CD4-positive, CD25-positive, alpha-beta regulatory T cell (primary cell): Measurements from ENCODE around the gene GOLGA8K. TPM values are rescaled to one million over a fixed set of nuclear protein-coding genes. Genes with fewer than 3 reads are reported as not detected.
"Not testable (repeated sequence)": the region's sequence is repeated elsewhere in the genome, so short reads cannot be mapped to it uniquely, and the experiment has no call there.

Experiments used
- ATAC-seq, 2 donors: fragments of 150-1000 bp; cut with Tn5 transposase; one replicate each; pipeline ENCODE4 v1.10.0; 2021; ENCODE audit warnings: low read depth in 2 of 2, moderate number of reproducible peaks in 2 of 2, moderate library complexity in 1 of 2
- DNase-seq, 3 donors: peaks; one replicate each; pipeline versions ENCODE4 v3.0.0 to v3.0.0-alpha.2; 2012 to 2022; ENCODE audit warnings: mixed read lengths in 1 of 3
- H3K27ac ChIP-seq: one replicate; pipeline ENCODE4 v1.7.0; 2013; ENCODE audit warnings: mild to moderate bottlenecking, low read length; ENCODE audit not compliant: insufficient read depth, poor library complexity, severe bottlenecking
- H3K27me3 ChIP-seq: one replicate; pipeline ENCODE4 v1.7.0; 2013; ENCODE audit warnings: low read length; ENCODE audit not compliant: control insufficient read depth, insufficient read depth
- H3K36me3 ChIP-seq: one replicate; pipeline ENCODE4 v1.7.0; 2013; ENCODE audit warnings: mild to moderate bottlenecking, low read length, moderate library complexity; ENCODE audit not compliant: control insufficient read depth, insufficient read depth
- H3K4me1 ChIP-seq: 2 replicates; pipeline ENCODE4 v1.7.0; 2013; ENCODE audit warnings: mild to moderate bottlenecking, low read length; ENCODE audit not compliant: insufficient read depth, control insufficient read depth, poor library complexity, severe bottlenecking
- H3K4me3 ChIP-seq: one replicate; pipeline ENCODE4 v1.7.0; 2013; ENCODE audit warnings: low read depth, mild to moderate bottlenecking, low read length, moderate library complexity
- H3K9me3 ChIP-seq, 2 experiments: 1 replicate in 1 of 2; 2 replicates in 1 of 2; pipeline ENCODE4 v1.7.0; 2013; ENCODE audit warnings: low read length in 2 of 2, mild to moderate bottlenecking in 1 of 2, moderate library complexity in 1 of 2; ENCODE audit not compliant: control insufficient read depth in 2 of 2
- H3K27ac Mint-ChIP-seq, 3 donors: one replicate each; pipeline ENCODE4 v1.8.0; 2020 to 2022; ENCODE audit warnings: mild to moderate bottlenecking in 3 of 3, mixed read lengths in 3 of 3, moderate library complexity in 2 of 3
- H3K27me3 Mint-ChIP-seq: one replicate; pipeline ENCODE4 v1.8.0; 2022; ENCODE audit warnings: mild to moderate bottlenecking, mixed read lengths
- H3K36me3 Mint-ChIP-seq: one replicate; pipeline ENCODE4 v1.8.0; 2020; ENCODE audit warnings: mixed read lengths
- H3K4me1 Mint-ChIP-seq, 4 donors: one replicate each; pipeline ENCODE4 v1.8.0; 2020 to 2022; ENCODE audit warnings: mixed read lengths in 4 of 4, mild to moderate bottlenecking in 1 of 4
- H3K4me3 Mint-ChIP-seq, 4 donors: one replicate each; pipeline ENCODE4 v1.8.0; 2020 to 2022; ENCODE audit warnings: mild to moderate bottlenecking in 4 of 4, mixed read lengths in 4 of 4, moderate library complexity in 3 of 4
- H3K9me3 Mint-ChIP-seq, 7 donors: one replicate each; pipeline ENCODE4 v1.8.0; 2020 to 2022; ENCODE audit warnings: mixed read lengths in 7 of 7, mild to moderate bottlenecking in 3 of 7, moderate library complexity in 2 of 7
- polyA plus RNA-seq, 4 donors: library from polyadenylated mRNA; unstranded; fragments of 300-500 nt; fragmentation: Illumina TruSeq; gene quantifications; one replicate each; pipeline ENCODE4 v1.2.3, GENCODE V29; 2021
- total RNA-seq: library from RNA; stranded (reverse); gene quantifications from one replicate; pipeline ENCODE4 v1.2.3, GENCODE V29; 2022

Gene GOLGA8K
- total and polyA plus RNA-seq, 5 donors from 2014 or later, result not detected

GRCh38 chr15:32394745-32395144 is 8.3 kb downstream of the GOLGA8K start:
- not testable (repeated sequence) for H3K27me3 Mint-ChIP-seq, H3K4me3 Mint-ChIP-seq, H3K27ac Mint-ChIP-seq, H3K4me3 ChIP-seq, H3K36me3 Mint-ChIP-seq, H3K27ac ChIP-seq, ATAC-seq, H3K9me3 Mint-ChIP-seq, H3K4me1 Mint-ChIP-seq, H3K9me3 ChIP-seq, H3K36me3 ChIP-seq, DNase-seq, H3K4me1 ChIP-seq, H3K27me3 ChIP-seq

GRCh38 chr15:32388050-32388648 is 14.9 kb downstream of the GOLGA8K start:
- H3K4me3 Mint-ChIP-seq, H3K36me3 ChIP-seq, H3K4me1 Mint-ChIP-seq, H3K9me3 ChIP-seq, H3K4me3 ChIP-seq, DNase-seq, H3K4me1 ChIP-seq, H3K36me3 Mint-ChIP-seq, ATAC-seq, H3K27me3 ChIP-seq, H3K9me3 Mint-ChIP-seq, H3K27ac ChIP-seq, H3K27ac Mint-ChIP-seq, H3K27me3 Mint-ChIP-seq: not testable (repeated sequence)

- H3K4me1 ChIP-seq, H3K4me3 ChIP-seq, H3K9me3 Mint-ChIP-seq, H3K27me3 ChIP-seq, ATAC-seq, H3K9me3 ChIP-seq, DNase-seq, H3K36me3 Mint-ChIP-seq, H3K27me3 Mint-ChIP-seq, H3K4me3 Mint-ChIP-seq, H3K27ac Mint-ChIP-seq, H3K36me3 ChIP-seq, H3K27ac ChIP-seq, H3K4me1 Mint-ChIP-seq: not testable (repeated sequence)
Observed at GRCh38 chr15:32385823-32386495, 17.1 kb downstream of the GOLGA8K start.

GRCh38 chr15:32374185-32374584 is 28.9 kb downstream of the GOLGA8K start:
- not testable (repeated sequence) for H3K4me3 ChIP-seq, H3K4me3 Mint-ChIP-seq, H3K27me3 Mint-ChIP-seq, DNase-seq, H3K27ac Mint-ChIP-seq, H3K4me1 ChIP-seq, H3K36me3 Mint-ChIP-seq, H3K4me1 Mint-ChIP-seq, H3K27ac ChIP-seq, H3K27me3 ChIP-seq, H3K9me3 ChIP-seq, H3K36me3 ChIP-seq, ATAC-seq, H3K9me3 Mint-ChIP-seq

GRCh38 chr15:32373707-32374106 is 29.4 kb downstream of the GOLGA8K start:
- not testable (repeated sequence) for ATAC-seq, H3K27me3 Mint-ChIP-seq, H3K36me3 ChIP-seq, H3K4me1 ChIP-seq, H3K27ac ChIP-seq, H3K36me3 Mint-ChIP-seq, DNase-seq, H3K4me3 Mint-ChIP-seq, H3K9me3 Mint-ChIP-seq, H3K27ac Mint-ChIP-seq, H3K9me3 ChIP-seq, H3K4me3 ChIP-seq, H3K27me3 ChIP-seq, H3K4me1 Mint-ChIP-seq

GRCh38 chr15:32372075-32372474 is 31.0 kb downstream of the GOLGA8K start:
- not testable (repeated sequence) for H3K9me3 ChIP-seq, DNase-seq, H3K27ac ChIP-seq, H3K4me3 Mint-ChIP-seq, H3K27me3 Mint-ChIP-seq, H3K4me1 ChIP-seq, H3K36me3 ChIP-seq, H3K27me3 ChIP-seq, H3K36me3 Mint-ChIP-seq, H3K4me3 ChIP-seq, ATAC-seq, H3K9me3 Mint-ChIP-seq, H3K27ac Mint-ChIP-seq, H3K4me1 Mint-ChIP-seq

GRCh38 chr15:32370526-32370925 is 32.6 kb downstream of the GOLGA8K start:
- not testable (repeated sequence) for H3K36me3 ChIP-seq, H3K4me3 ChIP-seq, H3K9me3 ChIP-seq, H3K36me3 Mint-ChIP-seq, ATAC-seq, H3K4me1 ChIP-seq, H3K27ac Mint-ChIP-seq, H3K4me1 Mint-ChIP-seq, H3K27me3 Mint-ChIP-seq, H3K9me3 Mint-ChIP-seq, H3K4me3 Mint-ChIP-seq, H3K27ac ChIP-seq, H3K27me3 ChIP-seq, DNase-seq

GRCh38 chr15:32370064-32370463 is 33.0 kb downstream of the GOLGA8K start:
- H3K4me3 Mint-ChIP-seq, H3K27me3 Mint-ChIP-seq, H3K4me1 ChIP-seq, H3K27ac ChIP-seq, H3K9me3 ChIP-seq, H3K4me1 Mint-ChIP-seq, H3K9me3 Mint-ChIP-seq, H3K36me3 ChIP-seq, H3K27ac Mint-ChIP-seq, ATAC-seq, H3K27me3 ChIP-seq, DNase-seq, H3K4me3 ChIP-seq, H3K36me3 Mint-ChIP-seq: not testable (repeated sequence)
